Liver (tissue), 9 donors: ENCODE measurements around the gene KRTAP6-1. TPM values are rescaled to one million over a fixed set of nuclear protein-coding genes. Genes with fewer than 3 reads are reported as not detected.

Source experiments
- DNase-seq: peaks from one replicate; pipeline ENCODE4 v3.0.0-alpha.2; 2017; ENCODE audit warnings: low spot score
- H3K27ac ChIP-seq, 2 donors: one replicate each; pipeline ENCODE4 v1.7.0; 2013; ENCODE audit warnings: inconsistent platforms in 2 of 2, low read length in 2 of 2, control low read depth in 1 of 2, low read depth in 1 of 2, mild to moderate bottlenecking in 1 of 2
- H3K27me3 ChIP-seq, 4 donors: one replicate each; pipeline versions ENCODE4 v1.6.1 to v1.7.0; 2013; ENCODE audit warnings: low read length in 3 of 4, inconsistent platforms in 1 of 4, mild to moderate bottlenecking in 1 of 4, moderate library complexity in 1 of 4; ENCODE audit not compliant: control insufficient read depth in 4 of 4, insufficient read depth in 4 of 4
- H3K36me3 ChIP-seq, 4 donors: one replicate each; pipeline versions ENCODE4 v1.6.1 to v1.7.0; 2013; ENCODE audit warnings: low read length in 3 of 4, mild to moderate bottlenecking in 3 of 4, low read depth in 1 of 4, moderate library complexity in 1 of 4; ENCODE audit not compliant: control insufficient read depth in 4 of 4, insufficient read depth in 3 of 4
- H3K4me1 ChIP-seq, 4 donors: one replicate each; pipeline versions ENCODE4 v1.6.1 to v1.7.0; 2013; ENCODE audit warnings: low read length in 3 of 4, mild to moderate bottlenecking in 3 of 4, moderate library complexity in 1 of 4; ENCODE audit not compliant: control insufficient read depth in 4 of 4, insufficient read depth in 4 of 4
- H3K4me3 ChIP-seq, 3 donors: one replicate each; pipeline versions ENCODE4 v1.6.1 to v1.7.0; 2013; ENCODE audit warnings: low read length in 3 of 3, control low read depth in 1 of 3, low read depth in 1 of 3, mild to moderate bottlenecking in 1 of 3
- H3K9ac ChIP-seq, 2 donors: one replicate each; pipeline ENCODE4 v1.7.0; 2013; ENCODE audit warnings: low read length in 2 of 2, mild to moderate bottlenecking in 2 of 2, moderate library complexity in 2 of 2, control low read depth in 1 of 2, low read depth in 1 of 2
- H3K9me3 ChIP-seq, 4 donors: one replicate each; pipeline versions ENCODE4 v1.6.1 to v1.7.0; 2013; ENCODE audit warnings: low read length in 3 of 4; ENCODE audit not compliant: control insufficient read depth in 4 of 4
- ATF3 ChIP-seq: IDR thresholded peaks from 2 replicates; pipeline ENCODE4 v1.6.1; 2016; ENCODE audit warnings: antibody characterized with exemption
- CTCF ChIP-seq: fragments of 150-350 bp; IDR thresholded peaks from 2 replicates; pipeline ENCODE4 v1.5.1; 2017; ENCODE audit warnings: improper control_type of control experiment, low read depth, low read length; ENCODE audit not compliant: missing input control
- EGR1 ChIP-seq, 2 donors: IDR thresholded peaks; 2 replicates each; pipeline ENCODE4 v1.6.1; 2016 to 2018; ENCODE audit warnings: antibody characterized with exemption in 2 of 2, low read depth in 2 of 2
- FOXA1 ChIP-seq: IDR thresholded peaks from 2 replicates; pipeline ENCODE4 v1.6.1; 2016; ENCODE audit warnings: antibody characterized with exemption
- FOXA2 ChIP-seq: IDR thresholded peaks from 2 replicates; pipeline ENCODE4 v1.6.1; 2016; ENCODE audit warnings: antibody characterized with exemption
- GABPA ChIP-seq, 2 donors: IDR thresholded peaks in 1 of 2; conservative IDR thresholded peaks in 1 of 2; 2 replicates each; pipeline ENCODE4 v1.6.1; 2016; ENCODE audit warnings: antibody characterized with exemption in 2 of 2, mild to moderate bottlenecking in 1 of 2, moderate library complexity in 1 of 2
- HNF4A ChIP-seq, 2 donors: conservative IDR thresholded peaks; 2 replicates each; pipeline ENCODE4 v1.6.1; 2016; ENCODE audit warnings: antibody characterized with exemption in 2 of 2, mild to moderate bottlenecking in 2 of 2
- HNF4G ChIP-seq: IDR thresholded peaks from 2 replicates; pipeline ENCODE4 v1.6.1; 2016; ENCODE audit warnings: antibody characterized with exemption
- JUND ChIP-seq, 2 donors: IDR thresholded peaks; 2 replicates each; pipeline ENCODE4 v1.6.1; 2016; ENCODE audit warnings: antibody characterized with exemption in 2 of 2
- MAX ChIP-seq: IDR thresholded peaks from 2 replicates; pipeline ENCODE4 v1.6.1; 2016; ENCODE audit warnings: antibody characterized with exemption
- NR2F2 ChIP-seq: IDR thresholded peaks from 2 replicates; pipeline ENCODE4 v1.6.1; 2016; ENCODE audit warnings: antibody characterized with exemption
- RAD21 ChIP-seq, 2 donors: IDR thresholded peaks; 2 replicates each; pipeline ENCODE4 v1.6.1; 2016; ENCODE audit warnings: antibody characterized with exemption in 2 of 2, mild to moderate bottlenecking in 2 of 2
- REST ChIP-seq: IDR thresholded peaks from 2 replicates; pipeline ENCODE4 v1.6.1; 2016; ENCODE audit warnings: antibody characterized with exemption, mild to moderate bottlenecking
- RXRA ChIP-seq, 2 donors: IDR thresholded peaks; 2 replicates each; pipeline ENCODE4 v1.6.1; 2017 to 2018; ENCODE audit warnings: antibody characterized with exemption in 2 of 2, mild to moderate bottlenecking in 1 of 2
- SP1 ChIP-seq: IDR thresholded peaks from 2 replicates; pipeline ENCODE4 v1.6.1; 2018; ENCODE audit warnings: antibody characterized with exemption, mild to moderate bottlenecking
- TAF1 ChIP-seq: conservative IDR thresholded peaks from 2 replicates; pipeline ENCODE4 v1.6.1; 2016; ENCODE audit warnings: antibody characterized with exemption, mild to moderate bottlenecking
- YY1 ChIP-seq: IDR thresholded peaks from 2 replicates; pipeline ENCODE4 v1.6.1; 2016; ENCODE audit warnings: antibody characterized with exemption, mild to moderate bottlenecking
- ZBTB33 ChIP-seq: IDR thresholded peaks from 2 replicates; pipeline ENCODE4 v1.6.1; 2016; ENCODE audit warnings: antibody characterized with exemption
- WGBS: extraction: QIAGEN DNeasy Blood & Tissue Kit; methylation state at CpG from one replicate; pipeline ENCODE4 v1.1.7; 2013; 5-methylcytosine and 5-hydroxymethylcytosine counted together
- polyA plus RNA-seq, 2 donors: library from polyadenylated mRNA; stranded (reverse) in 1 of 2; unstranded in 1 of 2; fragments of 200-250 nt in 1 of 2; fragments of >200 nt in 1 of 2; fragmentation: Nextera tagmentation in 1 of 2; extraction: Ambion mirVana in 1 of 2; gene quantifications; one replicate each; pipeline versions ENCODE4 v1.2.1 to v1.2.3, GENCODE V29; 2013 to 2015
- total RNA-seq, 2 donors: library from RNA; depleted of rRNA; stranded (reverse); fragments of >200 nt; gene quantifications; one replicate each; pipeline ENCODE4 v1.2.3, GENCODE V29; 2014
- donor health status: healthy.
- donor health status: healthy.
- donor health status: healthy.
- donor health status: healthy.
- donor health status: healthy.

The KRTAP6-1 gene
- total and polyA plus RNA-seq, 4 donors: not detected

- Histone ChIP-seq H3K27ac (no peak within 1 kb of the TSS), H3K9me3 (no peaks in the 10 kb centered on the region)
Observed at GRCh38 chr21:30592140-30592539, 21.6 kb downstream of the KRTAP6-1 start, which contains the start of gene KRTAP6-3. Gene KRTAP6-3 (plus strand): TSS chr21:30592440. CDS start chr21:30592446, 6 bp downstream.

GRCh38 chr21:30590297-30590696 lies 23.4 kb downstream of the KRTAP6-1 start, which contains the start of gene KRTAP22-2:
Gene KRTAP22-2 (minus strand): TSS chr21:30590397.
- Histone ChIP-seq H3K27ac (no peak within 1 kb of the TSS), H3K36me3 (no peaks in the 10 kb centered on the region), H3K9me3 (no peaks in the 10 kb centered on the region), H3K9ac (no peak within 1 kb of the TSS), H3K4me1 (no peaks in the 10 kb centered on the region), H3K4me3 (no peak within 1 kb of the TSS), H3K27me3 (no peaks in the 10 kb centered on the region)
- DNase-seq: no peak
- TF ChIP-seq ZBTB33: no peak
- no peak for TF ChIP-seq NR2F2
- TF ChIP-seq SP1: no peak
- no peak for TF ChIP-seq RXRA (IDR thresholded peaks at IDR 0.05)
- TF ChIP-seq GABPA (IDR thresholded peaks at IDR 0.05 in 1 of 2, conservative IDR thresholded peaks at IDR 0.05 in 1 of 2): no peak
- no peak for TF ChIP-seq HNF4G
- no peak for TF ChIP-seq REST
- no peak for TF ChIP-seq FOXA2
- TF ChIP-seq ATF3: no peak
- TF ChIP-seq RAD21 (IDR thresholded peaks at IDR 0.05): no peak
- no peak for TF ChIP-seq TAF1
- no peak for TF ChIP-seq HNF4A (conservative IDR thresholded peaks at IDR 0.05)
- TF ChIP-seq CTCF: no peak
- no peak for TF ChIP-seq YY1
- TF ChIP-seq MAX: no peak
- TF ChIP-seq FOXA1: no peak
- TF ChIP-seq JUND (IDR thresholded peaks at IDR 0.05): no peak
- TF ChIP-seq EGR1 (IDR thresholded peaks at IDR 0.05; ENCODE audit: low read depth in 2 of 2): no peak

More at GRCh38 chr21:30592140-30592539, 21.6 kb downstream of the KRTAP6-1 start, which contains the start of gene KRTAP6-3:
- no peak within 1 kb of the TSS for H3K9ac ChIP-seq
- no peak for DNase-seq
- H3K4me1 ChIP-seq: no peaks in the 10 kb centered on the region
- WGBS: 89% methylated on average over 4 of the region's 4 CpGs
- no peaks in the 10 kb centered on the region for H3K27me3 ChIP-seq
- no peak within 1 kb of the TSS for H3K4me3 ChIP-seq
- TF ChIP-seq ZBTB33: no peak
- no peak for TF ChIP-seq FOXA2
- no peak for TF ChIP-seq FOXA1
- no peaks in the 10 kb centered on the region for H3K36me3 ChIP-seq
